Measurements from ENCODE around the gene POMT2.

The POMT2 gene

GRCh38 chr14:77264466-77265186 lies 56.1 kb downstream of the POMT2 start:
- no peak for DNase-seq

GRCh38 chr14:77260631-77261030 lies 60.1 kb downstream of the POMT2 start:
- DNase-seq, result no peak

GRCh38 chr14:77260199-77260598 lies 60.5 kb downstream of the POMT2 start:
- no peak for DNase-seq

- DNase-seq, result no peak
These were observed 61.5 kb downstream of the POMT2 start for GRCh38 chr14:77259025-77259715.

- DNase-seq, result no peak
These were observed 62.1 kb downstream of the POMT2 start for GRCh38 chr14:77258566-77258965.

GRCh38 chr14:77257700-77258099 lies 63.0 kb downstream of the POMT2 start:
- DNase-seq, result no peak

GRCh38 chr14:77256694-77257093 lies 64.0 kb downstream of the POMT2 start:
- DNase-seq, result no peak

GRCh38 chr14:77253333-77254190 lies 67.1 kb downstream of the POMT2 start:
- no peak for DNase-seq

GRCh38 chr14:77251870-77252269 lies 68.8 kb downstream of the POMT2 start:
- no peak for DNase-seq

- DNase-seq, result no peak
These were observed 69.8 kb downstream of the POMT2 start for GRCh38 chr14:77250927-77251326.

- DNase-seq, result no peak
These were observed 71.4 kb downstream of the POMT2 start for GRCh38 chr14:77249286-77249685.

- DNase-seq, result no peak
These were observed 72.0 kb downstream of the POMT2 start for GRCh38 chr14:77248666-77249065.

GRCh38 chr14:77246784-77247183 lies 73.9 kb downstream of the POMT2 start:
- no peak for DNase-seq

GRCh38 chr14:77245820-77246219 lies 74.9 kb downstream of the POMT2 start:
- DNase-seq, result no peak

GRCh38 chr14:77243853-77244252 lies 76.8 kb downstream of the POMT2 start:
- no peak for DNase-seq

- no peak for DNase-seq
These were observed 77.9 kb downstream of the POMT2 start for GRCh38 chr14:77242752-77243151.

GRCh38 chr14:77241955-77242354 lies 78.7 kb downstream of the POMT2 start:
- DNase-seq, result no peak

GRCh38 chr14:77240336-77240915 lies 80.3 kb downstream of the POMT2 start:
- DNase-seq, result no peak

- DNase-seq, result no peak
These were observed 81.3 kb downstream of the POMT2 start for GRCh38 chr14:77239412-77239811.

- no peak for DNase-seq
These were observed 81.7 kb downstream of the POMT2 start for GRCh38 chr14:77238996-77239395.

- no peak for DNase-seq
These were observed 82.3 kb downstream of the POMT2 start for GRCh38 chr14:77238356-77238755.

- DNase-seq, result no peak
These were observed 83.9 kb downstream of the POMT2 start for GRCh38 chr14:77236814-77237213.

GRCh38 chr14:77231721-77232120 lies 89.0 kb downstream of the POMT2 start:
- no peak for DNase-seq

Measured in activated naive CD4-positive, alpha-beta T cell (primary cell).